HUES48 (cell line): ENCODE measurements around the gene LRP1B.
A peak's percentile ranks its signal among the peaks of the same experiment; 100 is the strongest.

Experiments used
- H3K27ac ChIP-seq: one replicate; pipeline ENCODE4 v1.7.0; 2013; ENCODE audit warnings: low read depth, low read length, inconsistent platforms
- H3K27me3 ChIP-seq: 2 replicates; pipeline ENCODE4 v1.6.1; 2013; ENCODE audit warnings: mild to moderate bottlenecking, low read length; ENCODE audit not compliant: control insufficient read depth, insufficient read depth
- H3K36me3 ChIP-seq: 2 replicates; pipeline ENCODE4 v1.6.1; 2013; ENCODE audit warnings: low read length; ENCODE audit not compliant: control insufficient read depth, insufficient read depth
- H3K4me1 ChIP-seq: 2 replicates; pipeline ENCODE4 v1.6.1; 2013; ENCODE audit warnings: mild to moderate bottlenecking, low read length; ENCODE audit not compliant: control insufficient read depth, insufficient read depth
- H3K4me3 ChIP-seq: 2 replicates; pipeline ENCODE4 v1.5.1; 2013; ENCODE audit warnings: mild to moderate bottlenecking, low read depth, low read length
- H3K9ac ChIP-seq: 2 replicates; pipeline ENCODE4 v1.6.1; 2013; ENCODE audit warnings: mild to moderate bottlenecking, low read depth, low read length, moderate library complexity
- H3K9me3 ChIP-seq: 2 replicates; pipeline ENCODE4 v1.6.1; 2013; ENCODE audit warnings: low read length; ENCODE audit not compliant: control insufficient read depth, insufficient read depth

Gene LRP1B

GRCh38 chr2:140384946-140385345 is 1745.9 kb downstream of the LRP1B start:
- Histone ChIP-seq H3K4me3 (no peak overlapping the region), H3K27me3 (no peaks in the 10 kb centered on the region), H3K9ac (no peak overlapping the region), H3K9me3 (no peaks in the 10 kb centered on the region), H3K27ac (no peak overlapping the region), H3K36me3 (no peaks in the 10 kb centered on the region), H3K4me1 (no peaks in the 10 kb centered on the region)

- Histone ChIP-seq H3K36me3 (no peaks in the 10 kb centered on the region), H3K27me3 (no peaks in the 10 kb centered on the region), H3K9ac (no peak overlapping the region), H3K4me3 (no peak overlapping the region), H3K4me1 (no peaks in the 10 kb centered on the region), H3K27ac (no peak overlapping the region), H3K9me3 (no peaks in the 10 kb centered on the region)
Measured at GRCh38 chr2:140383781-140384180, 1747.0 kb downstream of the LRP1B start.

GRCh38 chr2:140376686-140377085 is 1754.1 kb downstream of the LRP1B start:
- no peaks in the 10 kb centered on the region for H3K9me3 ChIP-seq
- no peak overlapping the region for H3K9ac ChIP-seq
- H3K4me1 ChIP-seq = peaks cover 6% of the 10 kb centered on the region; the same call in 1 of the 2 replicates
- no peak overlapping the region for H3K27ac ChIP-seq
- no peak overlapping the region for H3K4me3 ChIP-seq
- H3K36me3 ChIP-seq = no peaks in the 10 kb centered on the region
- H3K27me3 ChIP-seq = no peaks in the 10 kb centered on the region

- no peak overlapping the region for H3K9ac ChIP-seq
- H3K4me1 ChIP-seq = 0 out of 2 replicates have a peak, but pooled peaks cover 3% of the 10 kb centered on the region
- H3K9me3 ChIP-seq = no peaks in the 10 kb centered on the region
- H3K36me3 ChIP-seq = no peaks in the 10 kb centered on the region
- H3K27ac ChIP-seq = no peak overlapping the region
- no peak overlapping the region for H3K4me3 ChIP-seq
- no peaks in the 10 kb centered on the region for H3K27me3 ChIP-seq
Measured at GRCh38 chr2:140363131-140363530, 1767.7 kb downstream of the LRP1B start.

GRCh38 chr2:140362361-140362760 is 1768.5 kb downstream of the LRP1B start:
- Histone ChIP-seq H3K4me1 (0 out of 2 replicates have a peak, but pooled peaks cover 3% of the 10 kb centered on the region), H3K9ac (no peak overlapping the region), H3K9me3 (no peaks in the 10 kb centered on the region), H3K27ac (no peak overlapping the region), H3K4me3 (no peak overlapping the region), H3K36me3 (no peaks in the 10 kb centered on the region), H3K27me3 (no peaks in the 10 kb centered on the region)

- Histone ChIP-seq H3K36me3 (no peaks in the 10 kb centered on the region), H3K4me3 (no peak overlapping the region), H3K4me1 (peaks cover 28% of the 10 kb centered on the region), H3K27ac (no peak overlapping the region), H3K9ac (no peak overlapping the region), H3K9me3 (no peaks in the 10 kb centered on the region), H3K27me3 (no peaks in the 10 kb centered on the region)
Measured at GRCh38 chr2:140359056-140359771, 1771.6 kb downstream of the LRP1B start.

- Histone ChIP-seq H3K9ac (no peak overlapping the region), H3K9me3 (no peaks in the 10 kb centered on the region), H3K4me1 (peaks cover 37% of the 10 kb centered on the region), H3K36me3 (no peaks in the 10 kb centered on the region), H3K27me3 (no peaks in the 10 kb centered on the region), H3K27ac (no peak overlapping the region), H3K4me3 (no peak overlapping the region)
Measured at GRCh38 chr2:140356697-140357096, 1774.1 kb downstream of the LRP1B start.

GRCh38 chr2:140355511-140356090 is 1775.2 kb downstream of the LRP1B start:
- Histone ChIP-seq H3K27ac (peak overlapping the region; percentile 56), H3K4me1 (peaks cover 37% of the 10 kb centered on the region), H3K36me3 (no peaks in the 10 kb centered on the region), H3K9ac (no peak overlapping the region), H3K27me3 (no peaks in the 10 kb centered on the region), H3K4me3 (no peak overlapping the region), H3K9me3 (no peaks in the 10 kb centered on the region)

- H3K9me3 ChIP-seq = no peaks in the 10 kb centered on the region
- H3K36me3 ChIP-seq = no peaks in the 10 kb centered on the region
- H3K9ac ChIP-seq = no peak overlapping the region
- no peak overlapping the region for H3K27ac ChIP-seq
- no peaks in the 10 kb centered on the region for H3K27me3 ChIP-seq
- no peak overlapping the region for H3K4me3 ChIP-seq
- peaks cover 34% of the 10 kb centered on the region for H3K4me1 ChIP-seq
Measured at GRCh38 chr2:140354544-140354943, 1776.3 kb downstream of the LRP1B start.

GRCh38 chr2:140353541-140353940 is 1777.3 kb downstream of the LRP1B start:
- Histone ChIP-seq H3K36me3 (no peaks in the 10 kb centered on the region), H3K27me3 (no peaks in the 10 kb centered on the region), H3K9me3 (no peaks in the 10 kb centered on the region), H3K4me3 (no peak overlapping the region), H3K4me1 (peaks cover 41% of the 10 kb centered on the region), H3K9ac (no peak overlapping the region), H3K27ac (no peak overlapping the region)

- no peaks in the 10 kb centered on the region for H3K9me3 ChIP-seq
- no peak overlapping the region for H3K27ac ChIP-seq
- H3K4me3 ChIP-seq = no peak overlapping the region
- no peaks in the 10 kb centered on the region for H3K36me3 ChIP-seq
- H3K27me3 ChIP-seq = no peaks in the 10 kb centered on the region
- H3K4me1 ChIP-seq = peaks cover 45% of the 10 kb centered on the region
- H3K9ac ChIP-seq = no peak overlapping the region
Measured at GRCh38 chr2:140351692-140352091, 1779.1 kb downstream of the LRP1B start.
